ENCODE measurements around the gene MRPS17.

DNA sequence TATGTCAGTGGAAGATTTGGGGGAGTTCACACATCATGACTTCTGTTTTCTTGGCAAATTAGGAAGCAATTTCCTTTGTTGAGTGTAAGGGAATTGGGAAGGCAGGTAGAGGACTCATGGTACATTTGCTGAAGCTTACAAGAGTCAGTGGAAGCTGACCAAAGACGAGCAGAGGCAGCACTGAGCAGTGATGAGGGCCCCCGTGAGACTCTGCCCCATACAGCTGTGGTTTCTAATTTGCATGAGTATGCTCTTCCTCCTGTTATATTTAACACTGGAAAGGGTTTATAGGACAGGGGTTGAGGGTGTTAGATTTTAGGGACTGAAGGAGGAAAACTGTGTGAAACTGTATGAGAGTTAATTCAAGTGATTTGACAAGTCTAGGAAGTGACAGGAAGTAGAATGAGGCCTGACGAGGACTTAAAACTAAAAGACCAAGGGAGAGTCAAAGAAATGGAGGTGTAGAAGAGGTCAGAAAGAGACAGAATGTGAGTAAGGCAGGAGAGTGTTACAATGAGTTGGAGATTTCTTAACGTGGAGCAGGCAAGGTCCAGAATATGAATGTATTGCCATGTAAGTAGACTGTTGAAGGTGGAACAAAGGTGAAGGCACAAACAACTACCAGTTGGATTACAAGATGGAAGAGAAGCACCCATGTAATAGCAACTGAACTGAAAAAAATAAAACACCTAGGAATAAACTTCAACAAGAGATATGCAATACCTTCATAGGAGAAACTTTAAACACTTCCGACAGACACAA is 23.5 kb upstream of the MRPS17 start:
- TF ChIP-seq POLR2AphosphoS5 (IDR thresholded peaks at IDR 0.05): no peak
- TF ChIP-seq, protein P1, sequence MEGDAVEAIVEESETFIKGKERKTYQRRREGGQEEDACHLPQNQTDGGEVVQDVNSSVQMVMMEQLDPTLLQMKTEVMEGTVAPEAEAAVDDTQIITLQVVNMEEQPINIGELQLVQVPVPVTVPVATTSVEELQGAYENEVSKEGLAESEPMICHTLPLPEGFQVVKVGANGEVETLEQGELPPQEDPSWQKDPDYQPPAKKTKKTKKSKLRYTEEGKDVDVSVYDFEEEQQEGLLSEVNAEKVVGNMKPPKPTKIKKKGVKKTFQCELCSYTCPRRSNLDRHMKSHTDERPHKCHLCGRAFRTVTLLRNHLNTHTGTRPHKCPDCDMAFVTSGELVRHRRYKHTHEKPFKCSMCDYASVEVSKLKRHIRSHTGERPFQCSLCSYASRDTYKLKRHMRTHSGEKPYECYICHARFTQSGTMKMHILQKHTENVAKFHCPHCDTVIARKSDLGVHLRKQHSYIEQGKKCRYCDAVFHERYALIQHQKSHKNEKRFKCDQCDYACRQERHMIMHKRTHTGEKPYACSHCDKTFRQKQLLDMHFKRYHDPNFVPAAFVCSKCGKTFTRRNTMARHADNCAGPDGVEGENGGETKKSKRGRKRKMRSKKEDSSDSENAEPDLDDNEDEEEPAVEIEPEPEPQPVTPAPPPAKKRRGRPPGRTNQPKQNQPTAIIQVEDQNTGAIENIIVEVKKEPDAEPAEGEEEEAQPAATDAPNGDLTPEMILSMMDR (IDR thresholded peaks at IDR 0.05): no peak
- TF ChIP-seq EP300 (IDR thresholded peaks at IDR 0.05): no peak

All from upper lobe of left lung (tissue), 4 donors.